Stimulated activated CD8-positive, alpha-beta memory T cell treated with anti-CD3 and anti-CD28 coated beads, Interleukin-4, amount 100 ng/mL, for 1 hour (primary cell): ENCODE data around the gene WLS.

Experiments used
- DNase-seq, 2 donors: peaks; one replicate each; pipeline ENCODE4 v3.0.0-alpha.2; 2020; ENCODE audit warnings: low read depth in 2 of 2, low spot score in 1 of 2

WLS gene

GRCh38 chr1:68141071-68142021, 91.0 kb downstream of the WLS start:
- no peak for DNase-seq

GRCh38 chr1:68140536-68140935, 91.8 kb downstream of the WLS start:
- DNase-seq = no peak

- DNase-seq = no peak
These were observed 96.1 kb downstream of the WLS start for GRCh38 chr1:68136187-68136586.

GRCh38 chr1:68132426-68133130, 99.7 kb downstream of the WLS start:
- no peak for DNase-seq

- DNase-seq = no peak
These were observed 101.1 kb downstream of the WLS start for GRCh38 chr1:68131261-68131660.

GRCh38 chr1:68129536-68130250, 102.6 kb downstream of the WLS start:
- no peak for DNase-seq

GRCh38 chr1:68128820-68129219, 103.5 kb downstream of the WLS start:
- DNase-seq = no peak

- DNase-seq = no peak
These were observed 104.2 kb downstream of the WLS start for GRCh38 chr1:68128157-68128556.

- no peak for DNase-seq
These were observed 110.8 kb downstream of the WLS start for GRCh38 chr1:68121536-68121935.

- DNase-seq = no peak
These were observed 112.1 kb downstream of the WLS start for GRCh38 chr1:68120136-68120791.

- DNase-seq = no peak
These were observed 112.9 kb downstream of the WLS start for GRCh38 chr1:68119445-68119844.

- no peak for DNase-seq
These were observed 114.9 kb downstream of the WLS start for GRCh38 chr1:68117416-68117815.

- peak in 1 of 2 donors; percentile 11 for DNase-seq
These were observed 115.6 kb downstream of the WLS start for GRCh38 chr1:68116643-68117235.

GRCh38 chr1:68115308-68115707, 117.0 kb downstream of the WLS start:
- DNase-seq = no peak

- no peak for DNase-seq
These were observed 118.4 kb downstream of the WLS start for GRCh38 chr1:68113966-68114365.

GRCh38 chr1:68112835-68113243, 119.5 kb downstream of the WLS start:
- no peak for DNase-seq

- DNase-seq = no peak
These were observed 120.5 kb downstream of the WLS start for GRCh38 chr1:68111519-68112436.

GRCh38 chr1:68107771-68108170, 124.6 kb downstream of the WLS start:
- no peak for DNase-seq

GRCh38 chr1:68103884-68104554, 128.3 kb downstream of the WLS start:
- DNase-seq = no peak
